ENCODE measurements around the gene DDX52.
"Not testable (repeated sequence)": the region's sequence is repeated elsewhere in the genome, so short reads cannot be mapped to it uniquely, and the experiment has no call there.

DDX52 gene

GRCh38 chr17:37610971-37611370 lies 32.3 kb downstream of the DDX52 start:
- TF ChIP-seq EZH2phosphoT487 (IDR thresholded peaks at IDR 0.05; ENCODE audit: borderline replicate concordance, low read length) (no peak), CTCF (IDR thresholded peaks at IDR 0.05; ENCODE audit: low read depth, low read length, poor library complexity, severe bottlenecking) (no peak)
- Histone ChIP-seq H3K4me2 (ENCODE audit: low read length) (no peak overlapping the region), H3K9me3 (ENCODE audit: control insufficient read depth, insufficient read depth, low read length) (no peaks in the 10 kb centered on the region), H3K9me2 (replicated peaks; ENCODE audit: control insufficient read depth, low read length) (no peaks in the 10 kb centered on the region), H3F3A (ENCODE audit: control insufficient read depth, insufficient read depth) (peaks cover 34% of the 10 kb centered on the region), H3K36me3 (ENCODE audit: control insufficient read depth, low read length) (peaks cover 52% of the 10 kb centered on the region), H4K20me1 (ENCODE audit: control insufficient read depth, insufficient read depth, low read depth, low read length) (no peaks in the 10 kb centered on the region), H3K27me3 (ENCODE audit: control insufficient read depth, low read length) (no peaks in the 10 kb centered on the region), H3K79me2 (ENCODE audit: control insufficient read depth, low read length) (peaks cover 22% of the 10 kb centered on the region), H3K4me1 (ENCODE audit: control insufficient read depth, low read length) (peaks cover 33% of the 10 kb centered on the region), H3K4me3 (ENCODE audit: low read length) (no peak overlapping the region), H3K27ac (ENCODE audit: low read depth, low read length) (peak overlapping the region; percentile 3; the same call in 1 of the 2 replicates)

- peaks cover 31% of the 10 kb centered on the region for H3K79me2 ChIP-seq (ENCODE audit: control insufficient read depth, low read length)
- H3K9me3 ChIP-seq (ENCODE audit: control insufficient read depth, insufficient read depth, low read length); H3K9me2 ChIP-seq (replicated peaks; ENCODE audit: control insufficient read depth, low read length); H4K20me1 ChIP-seq (ENCODE audit: control insufficient read depth, insufficient read depth, low read depth, low read length); H3K27me3 ChIP-seq (ENCODE audit: control insufficient read depth, low read length): not testable (repeated sequence)
- peaks cover 34% of the 10 kb centered on the region for H3F3A ChIP-seq (ENCODE audit: control insufficient read depth, insufficient read depth)
- H3K36me3 ChIP-seq (ENCODE audit: control insufficient read depth, low read length): peaks cover 58% of the 10 kb centered on the region
- H3K27ac ChIP-seq (ENCODE audit: low read depth, low read length): peak overlapping the region; percentile 96
- H3K4me1 ChIP-seq (ENCODE audit: control insufficient read depth, low read length): peaks cover 42% of the 10 kb centered on the region
- peak overlapping the region; percentile 96 for H3K4me3 ChIP-seq (ENCODE audit: low read length)
- H3K4me2 ChIP-seq (ENCODE audit: low read length): peak overlapping the region; percentile 63
Observed at GRCh38 chr17:37610041-37610420, 33.2 kb downstream of the DDX52 start.

- H3K4me1 ChIP-seq (ENCODE audit: control insufficient read depth, low read length): peaks cover 49% of the 10 kb centered on the region
Observed at GRCh38 chr17:37609170-37610040, 33.8 kb downstream of the DDX52 start, which contains the start of gene SYNRG. TSS of gene SYNRG (minus strand) at chr17:37609418. CDS start at chr17:37609355, 63 bp downstream.

More at GRCh38 chr17:37609170-37610040, 33.8 kb downstream of the DDX52 start, which contains the start of gene SYNRG:
- Histone ChIP-seq H3K4me2 (ENCODE audit: low read length) (peak within 1 kb of the TSS; percentile 71), H3K9me3 (ENCODE audit: control insufficient read depth, insufficient read depth, low read length) (no peaks in the 10 kb centered on the region), H4K20me1 (ENCODE audit: control insufficient read depth, insufficient read depth, low read depth, low read length) (no peaks in the 10 kb centered on the region), H3K27ac (ENCODE audit: low read depth, low read length) (peak within 1 kb of the TSS; percentile 96), H3K79me2 (ENCODE audit: control insufficient read depth, low read length) (peaks cover 37% of the 10 kb centered on the region), H3K27me3 (ENCODE audit: control insufficient read depth, low read length) (no peaks in the 10 kb centered on the region), H3K36me3 (ENCODE audit: control insufficient read depth, low read length) (peaks cover 58% of the 10 kb centered on the region), H3K4me3 (ENCODE audit: low read length) (peak within 1 kb of the TSS; percentile 96), H3K9me2 (replicated peaks; ENCODE audit: control insufficient read depth, low read length) (no peaks in the 10 kb centered on the region), H3F3A (ENCODE audit: control insufficient read depth, insufficient read depth) (peaks cover 34% of the 10 kb centered on the region)
- TF ChIP-seq EZH2phosphoT487 (IDR thresholded peaks at IDR 0.05; ENCODE audit: borderline replicate concordance, low read length) (no peak), CTCF (IDR thresholded peaks at IDR 0.05; ENCODE audit: low read depth, low read length, poor library complexity, severe bottlenecking) (peak; percentile 58)
